Hepatocyte (in vitro differentiated cells): ENCODE data around the gene LBX1.

ENCODE experiments used
- EZH2 ChIP-seq: fragments of 200-600 bp; sonication (generic); IDR thresholded peaks from 2 replicates; pipeline ENCODE4 v1.6.1; 2016; ENCODE audit warnings: antibody characterized with exemption, mild to moderate bottlenecking, borderline replicate concordance
- TF ChIP-seq, protein P1 (sequence below): fragments of 200-600 bp; sonication (generic); IDR thresholded peaks from 2 replicates; pipeline ENCODE4 v1.5.1; 2016; ENCODE audit warnings: antibody characterized with exemption, mild to moderate bottlenecking; ENCODE audit not compliant: poor library complexity

DNA sequence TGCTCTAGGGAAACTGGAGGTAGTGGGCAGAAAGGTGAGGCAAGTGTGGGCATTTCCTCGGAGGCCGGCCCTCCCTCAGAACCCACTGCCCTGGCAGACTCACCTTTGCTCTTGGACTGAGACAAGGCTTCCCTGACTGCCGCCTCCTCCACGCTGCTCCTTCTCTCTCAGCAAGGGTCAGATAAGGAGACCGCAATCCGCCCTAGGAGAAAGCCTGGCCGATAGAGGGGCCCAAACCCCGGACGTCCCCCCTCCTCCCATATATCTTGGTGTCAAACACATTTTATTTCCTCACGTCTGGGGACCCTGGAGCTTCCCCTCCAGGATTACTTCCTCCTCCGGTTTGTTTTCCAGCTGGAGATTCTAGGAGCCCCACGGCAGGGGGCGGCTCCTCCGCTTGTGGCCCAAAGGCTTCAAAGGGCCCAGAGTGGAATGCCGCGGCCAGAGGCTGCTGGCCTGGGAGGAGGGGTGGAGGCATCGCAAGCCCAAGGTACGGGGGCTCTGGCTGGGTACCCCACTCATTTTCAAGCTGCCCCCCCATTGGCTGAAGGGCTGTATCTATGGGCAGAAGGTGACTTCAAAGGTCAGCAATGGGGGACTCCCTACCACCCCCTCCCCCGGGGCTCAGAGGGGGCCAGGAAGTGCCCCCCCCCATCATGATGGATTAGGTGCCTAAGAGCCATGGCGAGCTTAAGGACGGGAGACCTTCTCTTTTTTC lies 31.7 kb upstream of the LBX1 start:
- TF ChIP-seq, protein P1, sequence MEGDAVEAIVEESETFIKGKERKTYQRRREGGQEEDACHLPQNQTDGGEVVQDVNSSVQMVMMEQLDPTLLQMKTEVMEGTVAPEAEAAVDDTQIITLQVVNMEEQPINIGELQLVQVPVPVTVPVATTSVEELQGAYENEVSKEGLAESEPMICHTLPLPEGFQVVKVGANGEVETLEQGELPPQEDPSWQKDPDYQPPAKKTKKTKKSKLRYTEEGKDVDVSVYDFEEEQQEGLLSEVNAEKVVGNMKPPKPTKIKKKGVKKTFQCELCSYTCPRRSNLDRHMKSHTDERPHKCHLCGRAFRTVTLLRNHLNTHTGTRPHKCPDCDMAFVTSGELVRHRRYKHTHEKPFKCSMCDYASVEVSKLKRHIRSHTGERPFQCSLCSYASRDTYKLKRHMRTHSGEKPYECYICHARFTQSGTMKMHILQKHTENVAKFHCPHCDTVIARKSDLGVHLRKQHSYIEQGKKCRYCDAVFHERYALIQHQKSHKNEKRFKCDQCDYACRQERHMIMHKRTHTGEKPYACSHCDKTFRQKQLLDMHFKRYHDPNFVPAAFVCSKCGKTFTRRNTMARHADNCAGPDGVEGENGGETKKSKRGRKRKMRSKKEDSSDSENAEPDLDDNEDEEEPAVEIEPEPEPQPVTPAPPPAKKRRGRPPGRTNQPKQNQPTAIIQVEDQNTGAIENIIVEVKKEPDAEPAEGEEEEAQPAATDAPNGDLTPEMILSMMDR: no peak
- TF ChIP-seq EZH2: no peak
